ENCODE measurements around the gene RFX3.

DNA sequence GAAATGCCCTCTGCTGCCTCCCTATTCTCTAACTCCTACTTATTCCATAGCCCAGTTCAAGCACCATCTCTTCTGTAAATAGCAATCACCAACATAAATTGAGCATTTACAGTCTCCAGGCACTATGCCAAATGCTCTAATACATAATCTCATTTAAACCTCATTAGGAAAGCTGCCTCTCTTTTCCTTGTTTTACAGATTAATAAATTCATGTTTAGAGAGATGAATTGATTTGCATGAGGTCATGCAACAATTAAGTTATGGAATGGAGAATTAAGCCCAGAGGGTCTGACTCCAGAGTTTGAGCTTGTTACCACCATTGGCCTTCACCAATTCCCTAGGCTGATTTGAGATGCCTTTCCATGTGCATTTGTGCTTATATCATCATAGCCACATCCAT is 23.4 kb upstream of the RFX3 start:
- TF ChIP-seq, protein P1, sequence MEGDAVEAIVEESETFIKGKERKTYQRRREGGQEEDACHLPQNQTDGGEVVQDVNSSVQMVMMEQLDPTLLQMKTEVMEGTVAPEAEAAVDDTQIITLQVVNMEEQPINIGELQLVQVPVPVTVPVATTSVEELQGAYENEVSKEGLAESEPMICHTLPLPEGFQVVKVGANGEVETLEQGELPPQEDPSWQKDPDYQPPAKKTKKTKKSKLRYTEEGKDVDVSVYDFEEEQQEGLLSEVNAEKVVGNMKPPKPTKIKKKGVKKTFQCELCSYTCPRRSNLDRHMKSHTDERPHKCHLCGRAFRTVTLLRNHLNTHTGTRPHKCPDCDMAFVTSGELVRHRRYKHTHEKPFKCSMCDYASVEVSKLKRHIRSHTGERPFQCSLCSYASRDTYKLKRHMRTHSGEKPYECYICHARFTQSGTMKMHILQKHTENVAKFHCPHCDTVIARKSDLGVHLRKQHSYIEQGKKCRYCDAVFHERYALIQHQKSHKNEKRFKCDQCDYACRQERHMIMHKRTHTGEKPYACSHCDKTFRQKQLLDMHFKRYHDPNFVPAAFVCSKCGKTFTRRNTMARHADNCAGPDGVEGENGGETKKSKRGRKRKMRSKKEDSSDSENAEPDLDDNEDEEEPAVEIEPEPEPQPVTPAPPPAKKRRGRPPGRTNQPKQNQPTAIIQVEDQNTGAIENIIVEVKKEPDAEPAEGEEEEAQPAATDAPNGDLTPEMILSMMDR (IDR thresholded peaks at IDR 0.05; ENCODE audit: insufficient read depth, low read depth, low read length), result no peak
- no peak for TF ChIP-seq EZH2 (IDR thresholded peaks at IDR 0.05; ENCODE audit: insufficient read depth, low read length)

Data from astrocyte (in vitro differentiated cells and primary cell).